Stimulated activated CD4-positive, alpha-beta T cell treated with anti-CD3 and anti-CD28 coated beads, Interleukin-4, amount 100 ng/mL, for 4 hours (primary cell): Measurements from ENCODE around the gene ZNF365.
"Not testable (repeated sequence)": the region's sequence is repeated elsewhere in the genome, so short reads cannot be mapped to it uniquely, and the experiment has no call there.

Source experiments
- DNase-seq, 2 experiments: peaks; one replicate each; pipeline ENCODE4 v3.0.0-alpha.2; 2020

ZNF365 gene

GRCh38 chr10:62377966-62378365 is 3.8 kb downstream of the ZNF365 start:
- no peak for DNase-seq

GRCh38 chr10:62378877-62379276 is 4.7 kb downstream of the ZNF365 start:
- not testable (repeated sequence) for DNase-seq

DNA sequence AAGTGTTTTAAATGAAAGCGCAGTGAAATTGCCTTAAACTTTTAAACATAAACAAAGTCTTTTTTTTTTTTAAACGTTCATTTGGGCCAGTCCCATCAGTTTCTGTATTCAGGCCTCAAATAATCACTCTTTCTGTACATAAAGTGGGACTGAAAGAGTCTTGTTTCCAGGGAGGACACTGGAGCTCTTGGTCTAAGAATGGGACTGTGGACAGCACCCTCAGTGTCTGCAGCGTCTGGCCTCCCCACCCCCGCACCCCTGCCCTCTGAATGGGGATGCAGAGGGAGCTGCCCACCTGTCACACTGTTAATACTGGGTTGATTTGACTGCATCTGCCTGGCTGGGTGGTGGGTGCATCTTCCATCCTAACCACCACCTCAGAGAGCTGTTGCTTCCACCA is 5.2 kb downstream of the ZNF365 start:
- DNase-seq, result no peak

GRCh38 chr10:62380016-62380415 is 5.8 kb downstream of the ZNF365 start:
- DNase-seq, result no peak

DNA sequence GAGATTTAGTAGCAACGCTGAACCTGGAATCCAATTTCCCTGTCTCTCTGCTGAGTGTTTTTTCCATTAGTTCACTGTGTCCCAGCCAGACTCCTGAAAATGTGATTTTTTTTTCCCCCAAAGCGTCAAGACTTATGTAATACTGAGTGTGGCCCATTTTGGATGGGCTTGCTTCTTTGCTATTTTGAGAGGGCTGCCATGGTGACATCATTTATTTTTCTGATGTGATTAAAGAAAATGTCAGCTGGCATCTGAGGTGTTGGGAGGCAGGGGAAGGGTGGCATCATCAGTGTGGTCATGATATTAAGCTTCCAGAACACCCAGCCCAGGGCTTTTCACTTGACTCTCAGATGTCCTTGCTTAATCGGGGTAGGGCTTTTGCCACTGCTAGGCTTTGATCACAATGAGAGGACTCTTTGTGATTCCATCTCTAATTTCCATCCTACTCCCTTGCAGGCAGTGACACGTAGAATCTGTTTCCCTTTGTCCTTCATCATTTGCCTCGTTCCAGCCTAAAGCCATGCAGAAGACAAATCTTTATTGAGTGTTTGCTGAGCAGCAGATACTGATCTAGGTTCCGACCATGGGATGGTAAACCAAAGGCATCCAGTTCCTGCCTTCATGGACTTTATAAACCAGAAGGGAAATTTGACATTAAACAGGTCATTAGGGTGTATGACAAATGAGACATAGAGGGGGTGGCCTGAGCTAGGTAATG is 7.4 kb downstream of the ZNF365 start:
- DNase-seq, result no peak

DNA sequence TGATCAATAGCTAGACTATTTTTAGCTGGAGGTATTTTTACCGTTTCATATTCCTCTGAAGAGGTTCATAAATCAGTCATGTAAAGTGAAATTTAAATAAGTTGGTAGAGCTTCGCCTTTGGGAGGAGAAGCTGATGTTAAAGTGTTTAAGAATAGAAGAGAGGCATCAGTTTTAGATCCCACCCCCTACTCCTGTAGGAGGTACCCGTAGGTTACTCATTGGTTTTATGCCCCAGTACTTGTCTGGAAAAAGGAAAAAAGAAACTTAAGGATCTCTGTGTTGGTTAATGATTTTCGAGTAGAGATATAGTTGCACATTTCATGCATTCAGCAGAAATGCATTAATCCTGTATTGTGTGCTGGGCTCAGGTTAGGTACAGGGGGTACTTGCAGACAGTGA is 8.7 kb downstream of the ZNF365 start:
- no peak for DNase-seq

- DNase-seq, result peak in 1 of 2 experiments; percentile 53
These were observed 9.9 kb downstream of the ZNF365 start for GRCh38 chr10:62384057-62384446.

GRCh38 chr10:62384447-62385081 is 10.4 kb downstream of the ZNF365 start:
- no peak for DNase-seq

GRCh38 chr10:62386356-62387320 is 12.5 kb downstream of the ZNF365 start:
- no peak for DNase-seq

GRCh38 chr10:62388328-62388727 is 14.2 kb downstream of the ZNF365 start:
- no peak for DNase-seq

DNA sequence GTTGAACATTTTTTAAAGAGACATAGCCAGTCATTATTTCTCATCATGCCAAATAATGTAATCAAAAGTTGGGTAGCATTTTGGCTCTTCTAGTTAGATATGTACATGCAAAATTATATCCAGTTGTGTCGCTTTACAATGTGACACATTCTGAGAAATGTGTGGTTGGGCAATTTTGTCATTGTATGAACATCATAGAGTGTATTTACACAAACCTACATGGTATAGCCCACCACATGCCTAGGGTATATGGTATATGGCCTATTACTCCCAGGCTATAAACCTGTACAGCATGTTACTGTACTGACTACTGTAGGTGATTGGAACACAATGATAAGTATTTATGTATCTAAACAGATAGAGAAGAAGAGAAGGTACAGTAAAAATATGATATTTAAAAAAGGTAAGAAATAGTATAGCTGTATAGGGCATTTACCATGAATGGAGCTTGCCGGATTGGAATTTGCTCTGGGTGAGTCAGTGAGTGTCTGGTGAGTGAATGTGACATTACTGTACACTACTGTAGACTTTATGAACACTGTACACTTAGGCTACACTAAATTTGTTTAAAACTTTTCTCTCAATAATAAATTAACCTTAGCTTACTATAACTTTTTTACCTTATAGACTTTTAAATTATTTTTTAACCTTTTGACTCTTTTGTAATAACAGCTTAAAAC is 16.5 kb downstream of the ZNF365 start:
- DNase-seq, result no peak

GRCh38 chr10:62393237-62393636 is 19.1 kb downstream of the ZNF365 start:
- DNase-seq, result no peak

DNA sequence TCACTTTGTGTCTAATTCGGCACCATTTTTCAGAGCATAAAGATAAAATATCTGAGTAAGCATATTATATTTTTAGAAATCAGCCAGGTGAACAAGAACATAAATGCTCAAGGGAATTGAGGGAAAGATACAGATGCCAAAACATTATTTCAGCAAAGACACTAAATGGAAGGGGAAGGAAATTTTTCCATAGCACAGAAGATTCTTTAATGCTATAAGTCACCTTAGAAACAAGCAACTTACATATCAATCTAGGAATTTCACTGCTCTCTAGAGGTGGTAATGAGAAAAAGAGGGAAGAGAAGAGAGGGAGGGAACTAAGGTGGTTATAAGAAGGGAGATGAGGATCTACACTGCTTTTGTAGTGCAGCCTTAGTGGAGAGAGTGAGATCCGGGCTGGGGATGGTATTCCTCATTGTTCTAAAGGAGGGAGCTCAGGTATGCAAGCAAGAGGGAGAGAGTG is 20.4 kb downstream of the ZNF365 start:
- DNase-seq, result no peak

DNA sequence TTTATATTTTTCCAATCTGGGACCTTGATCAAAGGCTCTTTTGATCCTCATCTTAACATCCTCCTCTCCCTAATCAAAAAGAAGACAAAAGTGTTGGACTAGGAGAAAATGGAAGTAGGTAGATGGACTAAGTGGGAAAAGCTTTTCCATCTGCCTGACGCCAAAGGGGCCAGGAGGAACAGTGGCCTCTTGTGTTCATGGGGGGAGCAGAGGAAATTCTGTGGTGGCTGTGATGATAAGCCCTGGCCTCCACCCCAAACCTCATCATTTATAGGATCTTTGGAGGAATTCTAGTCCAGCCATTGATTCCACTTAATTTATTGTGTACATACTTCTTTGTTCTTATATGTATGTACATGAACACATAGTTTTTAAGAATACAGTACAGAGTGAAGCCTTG is 21.7 kb downstream of the ZNF365 start:
- no peak for DNase-seq

DNA sequence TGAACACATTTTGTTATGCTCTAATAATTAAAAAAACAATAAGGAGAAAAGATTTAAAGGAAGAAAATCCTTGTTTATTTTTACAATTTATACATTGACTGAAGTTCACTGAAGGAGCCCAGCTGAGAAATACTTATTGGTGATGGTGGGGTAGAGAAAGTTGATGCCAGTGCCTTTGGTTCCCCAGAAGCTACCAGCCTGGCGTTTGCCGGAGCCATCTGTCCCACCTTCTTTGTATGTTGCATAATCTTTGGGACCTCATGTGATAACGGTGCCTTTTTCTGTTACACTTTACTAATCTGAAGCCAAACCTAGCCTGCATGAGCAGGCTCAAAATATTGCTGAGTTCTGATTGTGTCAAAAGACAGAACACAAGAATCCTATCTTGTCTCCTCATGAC is 22.7 kb downstream of the ZNF365 start:
- DNase-seq, result no peak

DNA sequence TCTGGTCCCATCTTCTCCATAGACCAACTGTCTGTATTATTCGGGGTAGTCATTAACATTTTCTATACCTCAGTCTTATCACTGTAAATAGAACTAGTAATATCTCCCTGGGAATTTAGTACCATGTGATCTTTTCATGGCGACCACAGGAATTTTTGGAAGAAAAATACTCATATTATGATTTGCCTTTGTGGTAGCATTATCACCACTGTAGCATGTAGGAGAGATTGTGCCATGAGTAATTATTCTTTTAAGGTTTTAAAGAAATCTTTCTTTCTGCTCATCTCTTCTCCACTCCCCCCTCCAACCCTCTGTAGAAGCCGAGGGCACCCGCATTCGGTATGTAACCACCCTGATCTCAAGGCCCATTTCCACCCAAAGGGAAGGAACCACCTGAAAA is 25.0 kb downstream of the ZNF365 start:
- DNase-seq, result no peak

- DNase-seq, result no peak
These were observed 28.3 kb downstream of the ZNF365 start for GRCh38 chr10:62402508-62402907.

DNA sequence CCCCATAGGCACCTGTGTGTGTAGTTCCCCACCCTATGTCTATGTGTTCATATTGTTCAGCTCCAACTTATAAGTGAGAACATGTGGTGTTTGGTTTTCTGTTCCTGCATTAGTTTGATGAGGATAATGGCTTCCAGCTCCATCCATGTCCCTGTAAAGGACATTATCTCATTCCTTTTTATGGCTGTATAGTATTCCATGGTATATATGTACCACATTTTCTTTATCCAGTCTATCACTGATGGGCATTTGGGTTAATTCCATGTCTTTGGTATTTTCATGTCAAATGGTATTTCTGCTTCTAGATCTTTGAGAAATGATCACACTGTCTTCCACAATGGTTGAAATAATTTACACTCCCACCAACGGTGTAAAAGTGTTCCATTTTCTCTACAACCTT is 36.4 kb downstream of the ZNF365 start:
- not testable (repeated sequence) for DNase-seq

DNA sequence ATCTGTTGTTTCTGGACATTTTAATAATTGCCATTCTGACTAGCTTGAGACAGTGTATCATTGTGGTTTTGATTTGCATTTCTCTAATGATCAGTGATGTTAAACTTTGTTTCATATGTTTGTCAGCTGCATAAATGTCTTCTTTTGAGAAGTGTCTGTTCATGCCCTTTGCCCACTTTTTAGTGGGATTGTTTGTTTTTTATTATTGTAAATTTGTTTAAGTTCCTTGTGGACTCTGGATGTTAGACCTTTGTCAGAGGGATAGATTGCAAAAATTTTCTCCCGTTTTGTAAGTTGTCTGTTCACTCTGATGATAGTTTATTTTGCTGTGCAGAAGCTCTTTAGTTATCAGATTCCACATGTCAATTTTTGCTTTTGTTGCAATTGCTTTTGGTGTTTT is 36.8 kb downstream of the ZNF365 start:
- not testable (repeated sequence) for DNase-seq

- DNase-seq, result no peak
These were observed 38.9 kb downstream of the ZNF365 start for GRCh38 chr10:62413048-62413447.

DNA sequence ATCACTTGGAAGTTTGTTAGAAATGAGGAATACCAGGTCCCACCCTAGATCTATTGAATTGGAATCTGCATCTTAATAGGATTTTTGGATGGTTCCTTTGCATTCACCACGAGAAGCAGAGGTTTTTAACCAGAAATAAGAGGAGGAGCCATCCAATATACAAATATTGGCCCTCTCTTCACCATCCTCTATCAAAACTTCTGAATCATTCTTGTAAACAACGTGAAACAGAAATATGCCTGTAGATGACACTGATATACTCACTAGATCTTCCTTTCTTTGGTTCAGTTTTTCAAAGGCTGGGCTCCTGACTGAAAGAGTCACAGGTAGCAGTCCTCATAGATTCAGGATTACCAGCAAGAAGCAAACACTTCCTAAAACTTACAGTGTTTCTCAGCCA is 39.5 kb downstream of the ZNF365 start:
- no peak for DNase-seq

- DNase-seq, result no peak
These were observed 40.2 kb downstream of the ZNF365 start for GRCh38 chr10:62414359-62414758.

DNA sequence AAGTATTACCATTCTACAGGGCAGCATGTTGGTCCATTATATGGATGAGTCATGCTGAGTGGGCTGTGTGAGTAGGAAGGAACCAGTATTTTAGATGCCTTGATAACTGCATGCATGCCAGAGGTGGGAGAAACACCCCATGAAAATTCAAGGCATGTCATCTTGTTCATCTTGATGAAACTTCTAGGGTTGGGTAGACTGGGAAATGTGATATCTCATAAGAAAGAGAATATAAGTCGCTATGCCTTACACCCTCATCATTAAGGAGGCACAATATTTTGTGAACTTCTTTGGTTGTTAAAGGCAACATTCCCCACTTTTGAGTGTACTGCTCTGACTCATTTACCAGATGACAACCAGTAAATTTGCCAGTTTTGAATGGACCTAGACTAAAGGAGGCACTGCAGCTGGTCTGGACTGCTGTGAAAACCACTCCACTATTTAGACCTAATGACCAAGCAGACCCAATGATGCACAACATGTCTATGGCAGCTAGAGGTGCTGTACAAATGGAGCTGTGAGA is 48.0 kb downstream of the ZNF365 start:
- no peak for DNase-seq
